ENCODE results near the gene MTERF2. TPM values are rescaled to one million over a fixed set of nuclear protein-coding genes. Genes with fewer than 3 reads are reported as not detected.

Gene MTERF2
- total RNA-seq, 1 experiment from 2014 or later, result 10.7 TPM

DNA sequence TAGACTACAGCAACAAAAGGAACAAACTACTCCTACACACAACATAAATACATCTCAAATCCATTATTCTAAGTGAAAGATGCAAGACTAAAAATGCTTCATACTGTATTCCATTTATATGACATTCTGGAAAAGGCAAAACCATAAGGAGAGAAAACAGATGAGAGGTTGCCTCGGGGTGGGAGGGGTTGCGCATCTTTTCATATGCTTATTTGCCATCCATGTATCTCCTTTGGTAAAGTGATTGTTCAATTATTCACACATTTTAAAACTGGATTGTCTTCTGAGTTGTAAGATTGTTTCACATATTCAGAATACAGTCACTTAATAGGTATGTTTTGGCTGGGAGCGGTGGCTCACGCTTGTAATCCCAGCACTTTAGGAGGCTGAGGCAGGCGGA lies 36.4 kb downstream of the MTERF2 start:
- H2AFZ ChIP-seq (ENCODE audit: low read length), result no peak overlapping the region
- H3K79me2 ChIP-seq (ENCODE audit: low read length), result no peaks in the 10 kb centered on the region
- H3K9ac ChIP-seq (ENCODE audit: low read length), result no peak overlapping the region
- no peaks in the 10 kb centered on the region for H3K27me3 ChIP-seq (ENCODE audit: low read length)
- TF ChIP-seq CTCF (conservative IDR thresholded peaks at IDR 0.05; ENCODE audit: low read depth, low read length), result no peak
- no peak for TF ChIP-seq EZH2phosphoT487 (IDR thresholded peaks at IDR 0.05; ENCODE audit: borderline replicate concordance, low read length)
- TF ChIP-seq EZH2 (IDR thresholded peaks at IDR 0.05; ENCODE audit: low read length, unreplicated experiment), result no peak
- ChIA-PET POLR2A (ENCODE audit: unreplicated experiment) (no interaction called here), CTCF (no interaction called here)
- H3F3A ChIP-seq (ENCODE audit: low read length, unreplicated experiment), result peaks cover 5% of the 10 kb centered on the region
- no peaks in the 10 kb centered on the region for H3K9me2 ChIP-seq (replicated peaks; ENCODE audit: low read length)
- H3K36me3 ChIP-seq (ENCODE audit: low read depth, low read length), result no peaks in the 10 kb centered on the region
- DNase-seq, result no peak
- H3K27ac ChIP-seq (ENCODE audit: low read length), result no peak overlapping the region
- H3K4me1 ChIP-seq (ENCODE audit: insufficient read depth, low read length), result peaks cover 13% of the 10 kb centered on the region
- ATAC-seq, result no peak
- H4K20me1 ChIP-seq (ENCODE audit: low read length), result no peaks in the 10 kb centered on the region
- H3K9me3 ChIP-seq (ENCODE audit: low read length), result peaks cover under 1% of the 10 kb centered on the region; the same call in 1 of the 2 replicates
- H3K4me2 ChIP-seq (ENCODE audit: low read length), result no peak overlapping the region
- intact Hi-C loops (cut with micrococcal nuclease), result no loop called here
- H3K4me3 ChIP-seq (ENCODE audit: low read length), result no peak overlapping the region
- no TSS peak for BruUV-seq (replicated peaks)

GRCh38 chr12:106947461-106947860 lies 39.5 kb downstream of the MTERF2 start:
- Histone ChIP-seq H3K36me3 (ENCODE audit: low read depth, low read length) (no peaks in the 10 kb centered on the region), H4K20me1 (ENCODE audit: low read length) (no peaks in the 10 kb centered on the region), H3K9ac (ENCODE audit: low read length) (no peak overlapping the region), H3K4me2 (ENCODE audit: low read length) (no peak overlapping the region), H3K79me2 (ENCODE audit: low read length) (no peaks in the 10 kb centered on the region), H3K27ac (ENCODE audit: low read length) (no peak overlapping the region), H3K9me3 (ENCODE audit: low read length) (peaks cover 10% of the 10 kb centered on the region; the same call in 1 of the 2 replicates), H3K27me3 (ENCODE audit: low read length) (no peaks in the 10 kb centered on the region), H3K9me2 (replicated peaks; ENCODE audit: low read length) (no peaks in the 10 kb centered on the region), H3K4me1 (ENCODE audit: insufficient read depth, low read length) (no peaks in the 10 kb centered on the region), H3F3A (ENCODE audit: low read length, unreplicated experiment) (no peaks in the 10 kb centered on the region), H3K4me3 (ENCODE audit: low read length) (no peak overlapping the region), H2AFZ (ENCODE audit: low read length) (no peak overlapping the region)
- CTCF ChIA-PET, result no interaction called here
- DNase-seq, result no peak
- TF ChIP-seq EZH2phosphoT487 (IDR thresholded peaks at IDR 0.05; ENCODE audit: borderline replicate concordance, low read length) (no peak), CTCF (conservative IDR thresholded peaks at IDR 0.05; ENCODE audit: low read depth, low read length) (no peak), EZH2 (IDR thresholded peaks at IDR 0.05; ENCODE audit: low read length, unreplicated experiment) (no peak)
- intact Hi-C loops (cut with micrococcal nuclease), result no loop called here
- no peak for ATAC-seq
- no TSS peak for BruUV-seq (replicated peaks)
- POLR2A ChIA-PET (ENCODE audit: unreplicated experiment), result no interaction called here

GRCh38 chr12:106945261-106945851 lies 41.6 kb downstream of the MTERF2 start:
- no peaks in the 10 kb centered on the region for H3K36me3 ChIP-seq (ENCODE audit: low read depth, low read length)
- DNase-seq, result no peak
- intact Hi-C loops (cut with micrococcal nuclease), result no loop called here
- no TSS peak for BruUV-seq (replicated peaks)
- no peaks in the 10 kb centered on the region for H3K4me1 ChIP-seq (ENCODE audit: insufficient read depth, low read length)
- no peak overlapping the region for H3K27ac ChIP-seq (ENCODE audit: low read length)
- H3F3A ChIP-seq (ENCODE audit: low read length, unreplicated experiment), result no peaks in the 10 kb centered on the region
- CTCF ChIA-PET, result no interaction called here
- no peaks in the 10 kb centered on the region for H4K20me1 ChIP-seq (ENCODE audit: low read length)
- H3K27me3 ChIP-seq (ENCODE audit: low read length), result no peaks in the 10 kb centered on the region
- peaks cover 10% of the 10 kb centered on the region; the same call in 1 of the 2 replicates for H3K9me3 ChIP-seq (ENCODE audit: low read length)
- H3K9me2 ChIP-seq (replicated peaks; ENCODE audit: low read length), result no peaks in the 10 kb centered on the region
- no peak overlapping the region for H3K4me2 ChIP-seq (ENCODE audit: low read length)
- H3K4me3 ChIP-seq (ENCODE audit: low read length), result no peak overlapping the region
- no peaks in the 10 kb centered on the region for H3K79me2 ChIP-seq (ENCODE audit: low read length)
- no peak overlapping the region for H2AFZ ChIP-seq (ENCODE audit: low read length)
- ATAC-seq, result no peak
- TF ChIP-seq EZH2 (IDR thresholded peaks at IDR 0.05; ENCODE audit: low read length, unreplicated experiment), result no peak
- TF ChIP-seq CTCF (conservative IDR thresholded peaks at IDR 0.05; ENCODE audit: low read depth, low read length), result no peak
- no peak for TF ChIP-seq EZH2phosphoT487 (IDR thresholded peaks at IDR 0.05; ENCODE audit: borderline replicate concordance, low read length)
- POLR2A ChIA-PET (ENCODE audit: unreplicated experiment), result no interaction called here
- H3K9ac ChIP-seq (ENCODE audit: low read length), result no peak overlapping the region
